ENCODE data around the gene USH2A.

- TF ChIP-seq CTCF (IDR thresholded peaks at IDR 0.05), result no peak
- TF ChIP-seq POLR2A (IDR thresholded peaks at IDR 0.05), result no peak
- TF ChIP-seq POLR2AphosphoS5 (IDR thresholded peaks at IDR 0.05), result no peak
These were observed 578.5 kb downstream of the USH2A start for GRCh38 chr1:215844777-215845176.
